SK-N-SH (cell line): ENCODE data around the gene ZNF674. TPM values are rescaled to one million over a fixed set of nuclear protein-coding genes. Genes with fewer than 3 reads are reported as not detected.

Experiments
- CTCF ChIA-PET: fragments of 300-600, 350-600 bp; formaldehyde crosslinking; extraction: SDS; loops from one replicate; lab custom pipeline; 2021; lab: Yijun Ruan, JAX
- POLR2A ChIA-PET: fragments of 350-600 bp; sonication (Branson Sonifier 250); formaldehyde crosslinking; extraction: SDS; loops from one replicate; lab custom pipeline; 2020; ENCODE audit warnings: antibody characterized with exemption, inconsistent platforms; lab: Yijun Ruan, JAX
- DNase-seq: peaks from one replicate; pipeline ENCODE4 v3.0.0; 2012
- H2AFZ ChIP-seq: fragments of 200-600 bp; sonication (generic); 2 replicates; pipeline ENCODE4 v1.8.1; 2016; ENCODE audit warnings: antibody characterized with exemption, mild to moderate bottlenecking, low read depth
- H3F3A ChIP-seq: fragments of 200-600 bp; sonication (generic); replicated peaks from 2 replicates; pipeline ENCODE3; 2016; ENCODE audit warnings: antibody characterized with exemption, mild to moderate bottlenecking; ENCODE audit not compliant: insufficient read depth
- H3K27ac ChIP-seq, 2 experiments: fragments of 200-500 bp in 1 of 2; fragments of 200-600 bp in 1 of 2; sonication (Bioruptor generic) in 1 of 2; sonication (generic), shearing (Covaris generic) in 1 of 2; 2 replicates each; pipeline versions ENCODE4 v1.5.1 to v1.6.1; 2014 to 2016; ENCODE audit warnings: low read depth in 2 of 2, inconsistent platforms in 1 of 2, low read length in 1 of 2, mild to moderate bottlenecking in 1 of 2, mixed read lengths in 1 of 2
- H3K27me3 ChIP-seq: fragments of 200-600 bp; sonication (generic), shearing (Covaris generic); 2 replicates; pipeline ENCODE4 v1.6.1; 2016; ENCODE audit warnings: mixed run types; ENCODE audit not compliant: insufficient read depth
- H3K36me3 ChIP-seq, 2 experiments: fragments of 200-500 bp in 1 of 2; fragments of 200-600 bp in 1 of 2; sonication (Bioruptor generic) in 1 of 2; sonication (generic) in 1 of 2; replicated peaks in 1 of 2; 2 replicates each; pipeline versions ENCODE3 to v1.5.1; 2014 to 2016; ENCODE audit warnings: low read length in 1 of 2, mild to moderate bottlenecking in 1 of 2; ENCODE audit not compliant: insufficient read depth in 2 of 2, control insufficient read depth in 1 of 2
- H3K4me1 ChIP-seq, 2 experiments: fragments of 200-500 bp in 1 of 2; fragments of 200-600 bp in 1 of 2; sonication (Bioruptor generic) in 1 of 2; sonication (generic), shearing (Covaris generic) in 1 of 2; 2 replicates each; pipeline versions ENCODE4 v1.5.1 to v1.6.1; 2014 to 2016; ENCODE audit warnings: low read depth in 1 of 2, low read length in 1 of 2, mixed run types in 1 of 2; ENCODE audit not compliant: insufficient read depth in 2 of 2, control insufficient read depth in 1 of 2
- H3K4me2 ChIP-seq: fragments of 200-600 bp; sonication (generic), shearing (Covaris generic); 2 replicates; pipeline ENCODE4 v1.6.1; 2017; ENCODE audit warnings: mixed run types
- H3K4me3 ChIP-seq, 2 experiments: fragments of 200-500 bp in 1 of 2; fragments of 200-600 bp in 1 of 2; sonication (Bioruptor generic) in 1 of 2; sonication (generic), shearing (Covaris generic) in 1 of 2; 2 replicates each; pipeline versions ENCODE4 v1.5.1 to v1.8.1; 2014 to 2016; ENCODE audit warnings: low read depth in 2 of 2, inconsistent platforms in 1 of 2, low read length in 1 of 2, mild to moderate bottlenecking in 1 of 2, mixed read lengths in 1 of 2, moderate library complexity in 1 of 2
- H3K79me2 ChIP-seq: fragments of 200-600 bp; sonication (generic); 2 replicates; pipeline ENCODE4 v1.8.1; 2017; ENCODE audit warnings: mild to moderate bottlenecking; ENCODE audit not compliant: insufficient read depth
- H3K9ac ChIP-seq: fragments of 200-600 bp; sonication (generic); 2 replicates; pipeline ENCODE4 v1.6.1; 2017; ENCODE audit warnings: mixed run types
- H3K9me2 ChIP-seq: fragments of 200-600 bp; sonication (generic); 2 replicates; pipeline ENCODE4 v1.6.1; 2017; ENCODE audit warnings: mixed run types
- H3K9me3 ChIP-seq: fragments of 200-600 bp; sonication (generic); 2 replicates; pipeline ENCODE4 v1.6.1; 2017; ENCODE audit warnings: mixed run types, mild to moderate bottlenecking, moderate library complexity
- H4K20me1 ChIP-seq: fragments of 200-600 bp; sonication (generic); 2 replicates; pipeline ENCODE4 v1.6.1; 2017; ENCODE audit warnings: mild to moderate bottlenecking, mixed run types; ENCODE audit not compliant: insufficient read depth
- CTCF ChIP-seq: fragments of 200-600 bp; sonication (generic); IDR thresholded peaks from 2 replicates; pipeline ENCODE4 v1.6.1; 2017; ENCODE audit warnings: antibody characterized with exemption, mild to moderate bottlenecking, moderate library complexity
- EP300 ChIP-seq, 2 experiments: IDR thresholded peaks; 2 replicates each; pipeline versions ENCODE4 v1.4.0 to v1.6.1; 2012; ENCODE audit warnings: borderline replicate concordance in 1 of 2, low read depth in 1 of 2, low read length in 1 of 2
- IRF3 ChIP-seq: fragments of 150-350 bp; IDR thresholded peaks from 2 replicates; pipeline ENCODE4 v1.6.1; 2016; ENCODE audit warnings: mild to moderate bottlenecking, low read depth, low read length
- JUND ChIP-seq: IDR thresholded peaks from 2 replicates; pipeline ENCODE4 v1.4.0; 2012
- MXI1 ChIP-seq: IDR thresholded peaks from 2 replicates; pipeline ENCODE4 v1.6.1; 2012; ENCODE audit warnings: mild to moderate bottlenecking, low read depth, low read length, improper control_type of control experiment
- POLR2AphosphoS5 ChIP-seq: IDR thresholded peaks from 2 replicates; pipeline ENCODE4 v1.6.1; 2012; ENCODE audit warnings: low read depth, low read length
- RFX5 ChIP-seq: IDR thresholded peaks from 2 replicates; pipeline ENCODE4 v1.6.1; 2012; ENCODE audit warnings: mild to moderate bottlenecking, improper control_type of control experiment, low read length
- RXRA ChIP-seq: IDR thresholded peaks from 2 replicates; pipeline ENCODE4 v1.4.0; 2012; ENCODE audit warnings: low read depth, mild to moderate bottlenecking, borderline replicate concordance
- TAF1 ChIP-seq: IDR thresholded peaks from 2 replicates; pipeline ENCODE4 v1.6.1; 2012; ENCODE audit warnings: low read depth, mild to moderate bottlenecking, low read length, moderate library complexity, borderline replicate concordance
- WGBS: methylation state at CpG from one replicate; pipeline ENCODE4 v1.1.6; 2017; ENCODE audit warnings: low lambda C conversion rate; 5-methylcytosine and 5-hydroxymethylcytosine counted together
- polyA plus RNA-seq, 3 experiments: library from polyadenylated mRNA; depleted of rRNA; stranded (reverse); fragments of >200 nt; gene quantifications; 2 replicates each; pipeline ENCODE4 v1.2.3, GENCODE V29; 2012
- small RNA-seq, 7 experiments: library from RNA; depleted of rRNA; stranded (forward); fragments of <200 nt; gene quantifications; one replicate each; pipeline ENCODE3, GENCODE V24; 2012

The ZNF674 gene
- polyA plus RNA-seq, 1 of the 3 experiments (the other 2 are of a cell fraction), result 2.3 TPM

GRCh38 chrX:46456125-46456922, 88.9 kb downstream of the ZNF674 start:
- no peaks in the 10 kb centered on the region for H3K9me3 ChIP-seq
- H3K9ac ChIP-seq, result no peak overlapping the region
- no peak for DNase-seq
- no peak overlapping the region for H3K4me3 ChIP-seq
- CTCF ChIA-PET, result no interaction called here
- TF ChIP-seq RFX5 (no peak), JUND (no peak), TAF1 (no peak), MXI1 (no peak), RXRA (no peak), POLR2AphosphoS5 (no peak), IRF3 (no peak), CTCF (no peak), EP300 (IDR thresholded peaks at IDR 0.05; ENCODE audit: borderline replicate concordance in 1 of 2, low read depth in 1 of 2, low read length in 1 of 2) (no peak)
- H3F3A ChIP-seq, result peaks cover 4% of the 10 kb centered on the region
- WGBS, result 98% methylated on average over 3 of the region's 3 CpGs
- no peak overlapping the region for H3K4me2 ChIP-seq
- H3K27ac ChIP-seq, result no peak overlapping the region
- no peaks in the 10 kb centered on the region for H3K9me2 ChIP-seq
- H2AFZ ChIP-seq, result no peak overlapping the region
- no peaks in the 10 kb centered on the region for H4K20me1 ChIP-seq
- H3K36me3 ChIP-seq, result peaks cover 48 to 49% of the 10 kb centered on the region in 2 experiments
- no peaks in the 10 kb centered on the region for H3K79me2 ChIP-seq
- POLR2A ChIA-PET, result no interaction called here
- no peaks in the 10 kb centered on the region for H3K4me1 ChIP-seq
- no peaks in the 10 kb centered on the region for H3K27me3 ChIP-seq

Small RNA genes within 50 kb of the gene (small RNA-seq; reads per million reads assigned to genes)
- gene RF00017 (0 reads per million in 7 experiments), gene RNU6-50P (0 reads per million in 7 experiments)

Other genes with a start within 250 kb of the ZNF674 start
- gene CHST7, start 28.3 kb upstream of the ZNF674 start, polyA plus RNA-seq (2012; rRNA removed), result 6.2 and 6.5 TPM in 2 replicates
- gene SLC9A7, start 213.7 kb upstream of the ZNF674 start, polyA plus RNA-seq (2012; rRNA removed), result 10.3 and 10.5 TPM in 2 replicates